ENCODE data around the gene STXBP5L. TPM values are rescaled to one million over a fixed set of nuclear protein-coding genes. Genes with fewer than 3 reads are reported as not detected.
"Not testable (repeated sequence)": the region's sequence is repeated elsewhere in the genome, so short reads cannot be mapped to it uniquely, and the experiment has no call there.

The STXBP5L gene
- total and polyA plus RNA-seq, 4 donors, result not detected

DNA sequence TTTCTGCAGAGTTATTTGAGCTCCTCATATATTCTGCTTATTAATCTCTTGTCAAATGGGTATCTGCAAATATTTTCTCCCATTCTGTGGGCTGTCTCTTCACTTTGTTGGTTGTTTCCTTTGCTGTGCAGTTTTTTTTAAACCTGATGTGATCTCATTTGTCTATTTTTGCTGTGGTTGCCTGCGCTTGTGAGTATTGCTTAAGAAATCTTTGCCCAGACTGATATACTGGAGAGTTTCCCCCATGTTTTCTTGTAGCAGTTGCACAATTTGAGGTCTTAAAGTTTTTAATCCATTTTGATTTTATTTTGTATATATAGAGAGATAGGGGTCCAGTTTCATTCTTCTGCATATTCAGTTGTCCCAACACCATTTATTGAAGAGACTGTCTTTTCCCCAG lies 535.5 kb downstream of the STXBP5L start:
- no peak overlapping the region for H3K27ac ChIP-seq (ENCODE audit: low read depth in 1 of 2, low read length in 2 of 2)
- TF ChIP-seq, protein P1, sequence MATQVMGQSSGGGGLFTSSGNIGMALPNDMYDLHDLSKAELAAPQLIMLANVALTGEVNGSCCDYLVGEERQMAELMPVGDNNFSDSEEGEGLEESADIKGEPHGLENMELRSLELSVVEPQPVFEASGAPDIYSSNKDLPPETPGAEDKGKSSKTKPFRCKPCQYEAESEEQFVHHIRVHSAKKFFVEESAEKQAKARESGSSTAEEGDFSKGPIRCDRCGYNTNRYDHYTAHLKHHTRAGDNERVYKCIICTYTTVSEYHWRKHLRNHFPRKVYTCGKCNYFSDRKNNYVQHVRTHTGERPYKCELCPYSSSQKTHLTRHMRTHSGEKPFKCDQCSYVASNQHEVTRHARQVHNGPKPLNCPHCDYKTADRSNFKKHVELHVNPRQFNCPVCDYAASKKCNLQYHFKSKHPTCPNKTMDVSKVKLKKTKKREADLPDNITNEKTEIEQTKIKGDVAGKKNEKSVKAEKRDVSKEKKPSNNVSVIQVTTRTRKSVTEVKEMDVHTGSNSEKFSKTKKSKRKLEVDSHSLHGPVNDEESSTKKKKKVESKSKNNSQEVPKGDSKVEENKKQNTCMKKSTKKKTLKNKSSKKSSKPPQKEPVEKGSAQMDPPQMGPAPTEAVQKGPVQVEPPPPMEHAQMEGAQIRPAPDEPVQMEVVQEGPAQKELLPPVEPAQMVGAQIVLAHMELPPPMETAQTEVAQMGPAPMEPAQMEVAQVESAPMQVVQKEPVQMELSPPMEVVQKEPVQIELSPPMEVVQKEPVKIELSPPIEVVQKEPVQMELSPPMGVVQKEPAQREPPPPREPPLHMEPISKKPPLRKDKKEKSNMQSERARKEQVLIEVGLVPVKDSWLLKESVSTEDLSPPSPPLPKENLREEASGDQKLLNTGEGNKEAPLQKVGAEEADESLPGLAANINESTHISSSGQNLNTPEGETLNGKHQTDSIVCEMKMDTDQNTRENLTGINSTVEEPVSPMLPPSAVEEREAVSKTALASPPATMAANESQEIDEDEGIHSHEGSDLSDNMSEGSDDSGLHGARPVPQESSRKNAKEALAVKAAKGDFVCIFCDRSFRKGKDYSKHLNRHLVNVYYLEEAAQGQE (IDR thresholded peaks at IDR 0.05), result no peak
- TF ChIP-seq SP1 (IDR thresholded peaks at IDR 0.05), result no peak
- no peak for TF ChIP-seq HNF4G (IDR thresholded peaks at IDR 0.05)
- TF ChIP-seq, protein P2, sequence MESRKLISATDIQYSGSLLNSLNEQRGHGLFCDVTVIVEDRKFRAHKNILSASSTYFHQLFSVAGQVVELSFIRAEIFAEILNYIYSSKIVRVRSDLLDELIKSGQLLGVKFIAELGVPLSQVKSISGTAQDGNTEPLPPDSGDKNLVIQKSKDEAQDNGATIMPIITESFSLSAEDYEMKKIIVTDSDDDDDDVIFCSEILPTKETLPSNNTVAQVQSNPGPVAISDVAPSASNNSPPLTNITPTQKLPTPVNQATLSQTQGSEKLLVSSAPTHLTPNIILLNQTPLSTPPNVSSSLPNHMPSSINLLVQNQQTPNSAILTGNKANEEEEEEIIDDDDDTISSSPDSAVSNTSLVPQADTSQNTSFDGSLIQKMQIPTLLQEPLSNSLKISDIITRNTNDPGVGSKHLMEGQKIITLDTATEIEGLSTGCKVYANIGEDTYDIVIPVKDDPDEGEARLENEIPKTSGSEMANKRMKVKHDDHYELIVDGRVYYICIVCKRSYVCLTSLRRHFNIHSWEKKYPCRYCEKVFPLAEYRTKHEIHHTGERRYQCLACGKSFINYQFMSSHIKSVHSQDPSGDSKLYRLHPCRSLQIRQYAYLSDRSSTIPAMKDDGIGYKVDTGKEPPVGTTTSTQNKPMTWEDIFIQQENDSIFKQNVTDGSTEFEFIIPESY (IDR thresholded peaks at IDR 0.05), result no peak
- TF ChIP-seq FOXA2 (IDR thresholded peaks at IDR 0.05), result no peak
- TF ChIP-seq, protein P3, sequence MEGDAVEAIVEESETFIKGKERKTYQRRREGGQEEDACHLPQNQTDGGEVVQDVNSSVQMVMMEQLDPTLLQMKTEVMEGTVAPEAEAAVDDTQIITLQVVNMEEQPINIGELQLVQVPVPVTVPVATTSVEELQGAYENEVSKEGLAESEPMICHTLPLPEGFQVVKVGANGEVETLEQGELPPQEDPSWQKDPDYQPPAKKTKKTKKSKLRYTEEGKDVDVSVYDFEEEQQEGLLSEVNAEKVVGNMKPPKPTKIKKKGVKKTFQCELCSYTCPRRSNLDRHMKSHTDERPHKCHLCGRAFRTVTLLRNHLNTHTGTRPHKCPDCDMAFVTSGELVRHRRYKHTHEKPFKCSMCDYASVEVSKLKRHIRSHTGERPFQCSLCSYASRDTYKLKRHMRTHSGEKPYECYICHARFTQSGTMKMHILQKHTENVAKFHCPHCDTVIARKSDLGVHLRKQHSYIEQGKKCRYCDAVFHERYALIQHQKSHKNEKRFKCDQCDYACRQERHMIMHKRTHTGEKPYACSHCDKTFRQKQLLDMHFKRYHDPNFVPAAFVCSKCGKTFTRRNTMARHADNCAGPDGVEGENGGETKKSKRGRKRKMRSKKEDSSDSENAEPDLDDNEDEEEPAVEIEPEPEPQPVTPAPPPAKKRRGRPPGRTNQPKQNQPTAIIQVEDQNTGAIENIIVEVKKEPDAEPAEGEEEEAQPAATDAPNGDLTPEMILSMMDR (IDR thresholded peaks at IDR 0.05; ENCODE audit: low read depth, low read length, missing input control), result no peak
- TF ChIP-seq, protein P4, sequence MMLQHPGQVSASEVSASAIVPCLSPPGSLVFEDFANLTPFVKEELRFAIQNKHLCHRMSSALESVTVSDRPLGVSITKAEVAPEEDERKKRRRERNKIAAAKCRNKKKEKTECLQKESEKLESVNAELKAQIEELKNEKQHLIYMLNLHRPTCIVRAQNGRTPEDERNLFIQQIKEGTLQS (IDR thresholded peaks at IDR 0.05), result no peak
- no peak for TF ChIP-seq FOXA1 (IDR thresholded peaks at IDR 0.05)
- no peak for TF ChIP-seq NR2F2 (IDR thresholded peaks at IDR 0.05)
- TF ChIP-seq, protein P5, sequence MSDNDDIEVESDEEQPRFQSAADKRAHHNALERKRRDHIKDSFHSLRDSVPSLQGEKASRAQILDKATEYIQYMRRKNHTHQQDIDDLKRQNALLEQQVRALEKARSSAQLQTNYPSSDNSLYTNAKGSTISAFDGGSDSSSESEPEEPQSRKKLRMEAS (IDR thresholded peaks at IDR 0.05), result no peak
- TF ChIP-seq RXRA (IDR thresholded peaks at IDR 0.05), result no peak
- TF ChIP-seq HNF4A (conservative IDR thresholded peaks at IDR 0.05), result no peak
- no peak for TF ChIP-seq GABPA (IDR thresholded peaks at IDR 0.05 in 1 of 2, conservative IDR thresholded peaks at IDR 0.05 in 1 of 2)
- no peak for TF ChIP-seq RAD21 (IDR thresholded peaks at IDR 0.05)
- no peaks in the 10 kb centered on the region for H3K36me3 ChIP-seq (ENCODE audit: control insufficient read depth in 4 of 4, insufficient read depth in 3 of 4, low read depth in 1 of 4, low read length in 3 of 4)
- H3K9ac ChIP-seq (ENCODE audit: low read depth in 1 of 2, low read length in 2 of 2), result no peak overlapping the region
- WGBS, result 96% methylated on average over 1 of the region's 1 CpG
- no peaks in the 10 kb centered on the region for H3K27me3 ChIP-seq (ENCODE audit: control insufficient read depth in 4 of 4, insufficient read depth in 4 of 4, low read length in 3 of 4)
- H3K9me3 ChIP-seq (ENCODE audit: control insufficient read depth in 4 of 4, low read length in 3 of 4), result no peaks in the 10 kb centered on the region
- H3K4me3 ChIP-seq (ENCODE audit: low read depth in 1 of 3, low read length in 3 of 3), result no peak overlapping the region
- no peaks in the 10 kb centered on the region for H3K4me1 ChIP-seq (ENCODE audit: control insufficient read depth in 4 of 4, insufficient read depth in 4 of 4, low read length in 3 of 4)
- no peak for DNase-seq (ENCODE audit: low spot score)

DNA sequence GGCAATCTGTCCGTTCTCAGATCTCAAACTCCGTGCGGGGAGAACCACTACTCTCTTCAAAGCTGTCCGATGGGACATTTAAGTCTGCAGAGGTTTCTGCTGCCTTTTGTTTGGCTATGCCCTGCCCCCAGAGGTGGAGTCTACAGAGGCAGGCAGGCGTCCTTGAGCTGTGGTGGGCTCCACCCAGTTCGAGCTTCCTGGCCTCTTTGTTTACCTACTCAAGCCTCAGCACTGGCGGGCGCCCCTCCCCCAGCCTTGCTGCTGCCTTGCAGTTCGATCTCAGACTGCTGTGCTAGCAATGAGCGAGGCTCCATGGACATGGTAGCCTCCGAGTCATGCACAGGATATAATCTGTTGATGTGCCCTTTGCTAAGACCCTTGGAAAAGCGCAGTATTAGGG lies 543.7 kb downstream of the STXBP5L start:
- DNase-seq (ENCODE audit: low spot score); H3K9ac ChIP-seq (ENCODE audit: low read depth in 1 of 2, low read length in 2 of 2); H3K27me3 ChIP-seq (ENCODE audit: control insufficient read depth in 4 of 4, insufficient read depth in 4 of 4, low read length in 3 of 4); H3K9me3 ChIP-seq (ENCODE audit: control insufficient read depth in 4 of 4, low read length in 3 of 4); H3K4me3 ChIP-seq (ENCODE audit: low read depth in 1 of 3, low read length in 3 of 3); H3K36me3 ChIP-seq (ENCODE audit: control insufficient read depth in 4 of 4, insufficient read depth in 3 of 4, low read depth in 1 of 4, low read length in 3 of 4); H3K27ac ChIP-seq (ENCODE audit: low read depth in 1 of 2, low read length in 2 of 2); H3K4me1 ChIP-seq (ENCODE audit: control insufficient read depth in 4 of 4, insufficient read depth in 4 of 4, low read length in 3 of 4): not testable (repeated sequence)
- 91% methylated on average over 12 of the region's 12 CpGs for WGBS

Data from liver (tissue), 9 donors.